ENCODE results near the gene TLE1.

TLE1 gene

GRCh38 chr9:81717061-81717746 lies 27.9 kb upstream of the TLE1 start:
- H3K36me3 ChIP-seq (ENCODE audit: insufficient read depth, low read length): no peaks in the 10 kb centered on the region
- no peaks in the 10 kb centered on the region for H4K20me1 ChIP-seq (ENCODE audit: insufficient read depth, low read length, poor library complexity, severe bottlenecking)
- no peak overlapping the region for H3K4me3 ChIP-seq (ENCODE audit: low read length, poor library complexity, severe bottlenecking)
- no peak overlapping the region for H3K4me2 ChIP-seq (ENCODE audit: low read depth, low read length, poor library complexity, severe bottlenecking)
- no peaks in the 10 kb centered on the region for H3K9me2 ChIP-seq (replicated peaks; ENCODE audit: low read depth, low read length)
- H3K79me2 ChIP-seq (ENCODE audit: insufficient read depth, low read length): no peaks in the 10 kb centered on the region
- no peak overlapping the region for H2AFZ ChIP-seq (ENCODE audit: low read length)
- H3K4me1 ChIP-seq (ENCODE audit: insufficient read depth, low read length, poor library complexity, severe bottlenecking): no peaks in the 10 kb centered on the region
- no peaks in the 10 kb centered on the region for H3F3A ChIP-seq (ENCODE audit: low read depth)
- no peaks in the 10 kb centered on the region for H3K9me3 ChIP-seq (ENCODE audit: insufficient read depth, low read depth, low read length)
- no peak overlapping the region for H3K9ac ChIP-seq (ENCODE audit: low read depth, low read length, poor library complexity, severe bottlenecking)
- no peaks in the 10 kb centered on the region for H3K27me3 ChIP-seq (ENCODE audit: insufficient read depth, low read length, poor library complexity, severe bottlenecking)
- TF ChIP-seq CTCF (conservative IDR thresholded peaks at IDR 0.05; ENCODE audit: low read length) (no peak), EZH2phosphoT487 (IDR thresholded peaks at IDR 0.05; ENCODE audit: borderline replicate concordance) (no peak)

- Histone ChIP-seq H2AFZ (ENCODE audit: low read length) (no peak overlapping the region), H3K36me3 (ENCODE audit: insufficient read depth, low read length) (no peaks in the 10 kb centered on the region), H3K4me3 (ENCODE audit: low read length, poor library complexity, severe bottlenecking) (no peak overlapping the region), H3F3A (ENCODE audit: low read depth) (no peaks in the 10 kb centered on the region), H3K79me2 (ENCODE audit: insufficient read depth, low read length) (no peaks in the 10 kb centered on the region), H3K9ac (ENCODE audit: low read depth, low read length, poor library complexity, severe bottlenecking) (no peak overlapping the region), H4K20me1 (ENCODE audit: insufficient read depth, low read length, poor library complexity, severe bottlenecking) (no peaks in the 10 kb centered on the region), H3K4me2 (ENCODE audit: low read depth, low read length, poor library complexity, severe bottlenecking) (no peak overlapping the region), H3K9me2 (replicated peaks; ENCODE audit: low read depth, low read length) (no peaks in the 10 kb centered on the region), H3K4me1 (ENCODE audit: insufficient read depth, low read length, poor library complexity, severe bottlenecking) (no peaks in the 10 kb centered on the region), H3K27me3 (ENCODE audit: insufficient read depth, low read length, poor library complexity, severe bottlenecking) (no peaks in the 10 kb centered on the region), H3K9me3 (ENCODE audit: insufficient read depth, low read depth, low read length) (no peaks in the 10 kb centered on the region)
- no peak for TF ChIP-seq CTCF (conservative IDR thresholded peaks at IDR 0.05; ENCODE audit: low read length)
- TF ChIP-seq EZH2phosphoT487 (IDR thresholded peaks at IDR 0.05; ENCODE audit: borderline replicate concordance): no peak
These were observed 27.1 kb upstream of the TLE1 start for GRCh38 chr9:81716409-81716808.

DNA sequence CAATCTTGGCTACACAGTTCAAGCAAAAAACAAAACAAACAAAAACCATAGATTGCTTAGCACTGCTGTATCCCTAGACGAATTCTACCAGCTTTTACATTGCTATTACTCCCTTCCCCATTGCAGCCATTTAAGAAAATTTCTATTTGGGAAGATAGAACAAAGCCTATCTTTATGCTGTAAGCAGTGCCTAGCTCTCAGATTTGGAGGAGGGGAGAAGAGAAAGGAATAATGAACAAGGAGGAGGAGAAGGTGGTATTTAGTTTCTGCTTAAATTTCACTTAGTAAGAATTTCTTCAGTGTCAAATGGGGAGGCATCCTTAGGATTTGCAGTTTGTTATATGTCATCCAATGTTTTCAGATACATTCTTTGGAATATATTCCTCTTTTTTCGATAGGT lies 16.2 kb upstream of the TLE1 start:
- Histone ChIP-seq H2AFZ (ENCODE audit: low read length) (no peak overlapping the region), H3K4me3 (ENCODE audit: low read length, poor library complexity, severe bottlenecking) (no peak overlapping the region), H3K9ac (ENCODE audit: low read depth, low read length, poor library complexity, severe bottlenecking) (no peak overlapping the region), H3K9me2 (replicated peaks; ENCODE audit: low read depth, low read length) (no peaks in the 10 kb centered on the region), H4K20me1 (ENCODE audit: insufficient read depth, low read length, poor library complexity, severe bottlenecking) (no peaks in the 10 kb centered on the region), H3F3A (ENCODE audit: low read depth) (no peaks in the 10 kb centered on the region), H3K36me3 (ENCODE audit: insufficient read depth, low read length) (no peaks in the 10 kb centered on the region), H3K79me2 (ENCODE audit: insufficient read depth, low read length) (no peaks in the 10 kb centered on the region), H3K9me3 (ENCODE audit: insufficient read depth, low read depth, low read length) (no peaks in the 10 kb centered on the region), H3K27me3 (ENCODE audit: insufficient read depth, low read length, poor library complexity, severe bottlenecking) (no peaks in the 10 kb centered on the region), H3K4me1 (ENCODE audit: insufficient read depth, low read length, poor library complexity, severe bottlenecking) (no peaks in the 10 kb centered on the region), H3K4me2 (ENCODE audit: low read depth, low read length, poor library complexity, severe bottlenecking) (no peak overlapping the region)
- TF ChIP-seq EZH2phosphoT487 (IDR thresholded peaks at IDR 0.05; ENCODE audit: borderline replicate concordance): no peak
- no peak for TF ChIP-seq CTCF (conservative IDR thresholded peaks at IDR 0.05; ENCODE audit: low read length)

Measured in Loucy (cell line).